GM12878 (cell line): ENCODE measurements around the gene B3GALT6. TPM values are rescaled to one million over a fixed set of nuclear protein-coding genes. Genes with fewer than 3 reads are reported as not detected.
A peak's percentile ranks its signal among the peaks of the same experiment; 100 is the strongest.

Experiments
- ATAC-seq: fragments of 200-7000 bp; cut with Tn5 transposase; 3 replicates; pipeline ENCODE4 v1.9.1; 2020; ENCODE audit warnings: mild to moderate bottlenecking, moderate library complexity
- BruUV-seq: library from RNA; stranded (reverse); fragments of 400-500 nt; replicated peaks from 2 replicates; lab custom pipeline; 2021; lab: Mats Ljungman, UMichigan
- CTCF ChIA-PET: fragments of 300-600 bp; sonication (Branson Sonifier 250); formaldehyde crosslinking; extraction: SDS; loops from one replicate; lab custom pipeline; 2021; ENCODE audit warnings: inconsistent platforms; lab: Yijun Ruan, JAX
- POLR2A ChIA-PET: fragments of 350-600 bp; formaldehyde crosslinking; extraction: SDS; loops from one replicate; lab custom pipeline; 2021; ENCODE audit warnings: inconsistent platforms; lab: Charles Lee
- RAD21 ChIA-PET: fragments of 300-600 bp; sonication (Branson Sonifier 250); formaldehyde crosslinking; loops from one replicate; lab custom pipeline; 2023; ENCODE audit warnings: antibody characterized with exemption; ENCODE audit not compliant: unreplicated experiment; lab: Charles Lee
- SMC1A ChIA-PET: fragments of 300-600 bp; sonication (Branson Sonifier 250); formaldehyde crosslinking; loops from one replicate; lab custom pipeline; 2023; ENCODE audit not compliant: unreplicated experiment, uncharacterized antibody; lab: Charles Lee
- DNase-seq: peaks from one replicate; pipeline ENCODE4 v3.0.0-alpha.2; 2011; ENCODE audit warnings: low read depth, low spot score
- FAIRE-seq: peaks from 3 replicates; lab custom pipeline; 2011; peaks lifted over from hg19 to GRCh38; lab: Jason Lieb, UNC
- H2AFZ ChIP-seq: 2 replicates; pipeline ENCODE4 v1.6.0; 2011; ENCODE audit warnings: low read depth, low read length, control low read depth; ENCODE audit not compliant: control insufficient read depth
- H3K27ac ChIP-seq: 2 replicates; pipeline ENCODE4 v1.5.1; 2011; ENCODE audit warnings: control low read depth; ENCODE audit not compliant: control insufficient read depth, insufficient read depth
- H3K27me3 ChIP-seq, 2 experiments: replicated peaks in 1 of 2; 2 replicates each; pipeline versions ENCODE4 v1.6.0 to v1.6.1; 2011; ENCODE audit warnings: low read length in 1 of 2; ENCODE audit not compliant: control insufficient read depth in 2 of 2, insufficient read depth in 2 of 2
- H3K36me3 ChIP-seq, 2 experiments: 2 replicates each; pipeline ENCODE4 v1.5.1; 2011; ENCODE audit warnings: low read length in 1 of 2; ENCODE audit not compliant: control insufficient read depth in 2 of 2, insufficient read depth in 2 of 2
- H3K4me1 ChIP-seq: 2 replicates; pipeline ENCODE4 v1.6.1; 2011; ENCODE audit warnings: mild to moderate bottlenecking, low read length, moderate library complexity, mixed read lengths; ENCODE audit not compliant: control insufficient read depth, insufficient read depth
- H3K4me2 ChIP-seq: 2 replicates; pipeline ENCODE4 v1.6.0; 2011; ENCODE audit warnings: control low read depth; ENCODE audit not compliant: control insufficient read depth, insufficient read depth
- H3K4me3 ChIP-seq: fragments of 200-600 bp; sonication (generic); 2 replicates; pipeline ENCODE4 v1.5.1; 2016
- H3K79me2 ChIP-seq: 2 replicates; pipeline ENCODE4 v1.6.0; 2011; ENCODE audit warnings: low read length; ENCODE audit not compliant: control insufficient read depth, insufficient read depth
- H3K9ac ChIP-seq: 2 replicates; pipeline ENCODE4 v1.8.0; 2011; ENCODE audit warnings: low read length, control low read depth, mixed read lengths; ENCODE audit not compliant: control insufficient read depth, insufficient read depth
- H3K9me3 ChIP-seq: replicated peaks from 3 replicates; pipeline ENCODE4 v1.5.1; 2011; ENCODE audit warnings: mild to moderate bottlenecking, low read length; ENCODE audit not compliant: control insufficient read depth, insufficient read depth
- H4K20me1 ChIP-seq: 2 replicates; pipeline ENCODE4 v1.6.0; 2011; ENCODE audit not compliant: control insufficient read depth, insufficient read depth
- GATAD2B ChIP-seq: fragments of 450-650 bp; conservative IDR thresholded peaks from 2 replicates; pipeline ENCODE4 v1.6.1; 2017; ENCODE audit warnings: low read depth, mild to moderate bottlenecking, moderate library complexity
- ZBTB4 ChIP-seq: fragments of 450-650 bp; formaldehyde crosslinking; IDR thresholded peaks from 2 replicates; pipeline ENCODE4 v1.4.0; 2022; ENCODE audit warnings: mild to moderate bottlenecking, moderate library complexity
- WGBS: methylation state at CpG from one replicate; pipeline ENCODE4 v1.1.6; 2016; ENCODE audit warnings: low lambda C conversion rate; ENCODE audit not compliant: insufficient replicate concordance, insufficient coverage; ENCODE audit errors: missing lambda C conversion rate; 5-methylcytosine and 5-hydroxymethylcytosine counted together
- in situ Hi-C: fragments of 300-500 bp; cut with MboI; formaldehyde crosslinking; loops from 9 replicates; pipeline ENCODE4 v1.14.3; 2018; ENCODE audit warnings: mixed read lengths
- intact Hi-C: fragments of 100-400 bp; cut with micrococcal nuclease; formaldehyde crosslinking; loops from one replicate; pipeline ENCODE4 v1.14.2; 2022; ENCODE audit not compliant: unreplicated experiment
- polyA plus RNA-seq, 11 experiments: library from polyadenylated mRNA; depleted of rRNA in 4 of 11; unstranded in 6 of 11; stranded (reverse) in 5 of 11; fragments of >200 nt; fragmentation: Nextera tagmentation in 4 of 11; fragmentation: Illumina TruSeq in 1 of 11; extraction: Ambion mirVana in 4 of 11; extraction: Trizol in 1 of 11; gene quantifications; 1 replicate in 1 of 11; 2 replicates in 10 of 11; pipeline versions ENCODE4 v1.2.1 to v1.2.3, GENCODE V29; 2011 to 2016; ENCODE audit warnings: inconsistent platforms in 2 of 11, missing spikeins in 2 of 11, low read depth in 1 of 11
- total RNA-seq, 4 experiments: library from RNA; depleted of rRNA in 3 of 4; stranded (reverse); fragments of >200 nt in 3 of 4; fragmentation: Illumina TruSeq in 1 of 4; extraction: Trizol in 1 of 4; gene quantifications; 2 replicates each; pipeline versions ENCODE4 v1.2.1 to v1.2.3, GENCODE V29; 2013 to 2021

The B3GALT6 gene
- total and polyA plus RNA-seq, 10 of the 15 experiments (the other 5 are each of a cell fraction or from before 2014, with no cell fraction given), result 0.53 to 20.8 (median 4.5) TPM

DNA sequence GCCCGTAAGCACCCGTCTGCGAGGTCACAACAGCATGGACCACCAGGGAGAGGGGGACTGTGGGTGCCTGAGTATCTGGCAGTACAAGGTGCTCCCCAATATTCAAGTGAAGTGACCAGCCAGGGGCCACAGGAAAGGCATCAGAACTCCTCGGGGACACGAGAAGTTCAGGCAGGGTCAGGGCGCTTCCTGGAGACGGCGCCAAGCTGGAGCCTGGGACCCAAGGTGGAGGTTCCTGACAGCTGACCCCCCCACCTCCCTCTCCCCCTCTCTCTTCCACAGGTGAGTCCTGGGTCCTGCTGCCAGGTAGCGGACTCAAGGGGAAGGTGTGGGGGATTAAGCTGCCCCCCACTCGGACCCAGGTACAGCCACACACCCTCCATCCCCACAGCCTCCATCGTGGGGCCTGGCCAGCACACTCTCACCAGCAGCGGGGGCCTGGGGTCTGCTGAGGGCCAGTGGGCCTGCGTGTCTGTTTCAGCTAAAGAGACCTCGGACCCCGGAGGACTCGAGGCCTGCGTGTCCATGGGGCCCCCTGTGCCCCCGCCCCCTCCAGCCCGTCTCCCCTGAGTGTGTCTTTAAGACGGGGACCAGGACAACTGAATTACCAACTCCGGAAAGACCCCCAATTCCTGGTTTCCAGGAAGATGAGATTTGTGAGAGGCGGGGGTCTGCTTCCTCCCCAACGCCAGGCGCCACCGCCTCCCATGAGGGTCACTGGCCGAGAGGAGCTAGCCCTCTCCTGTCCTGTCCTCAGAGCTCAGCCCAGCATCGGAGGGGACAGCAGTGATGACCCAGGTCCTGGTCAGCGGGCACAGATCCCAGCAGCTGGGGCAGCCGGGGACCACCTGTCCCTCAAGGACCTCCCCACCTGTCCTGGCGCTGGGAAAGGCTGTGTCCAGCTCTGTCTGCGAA is 31.8 kb upstream of the B3GALT6 start:
- Histone ChIP-seq H3K27ac (no peak overlapping the region), H3K36me3 (no peaks in the 10 kb centered on the region), H3K9ac (no peak overlapping the region), H3K79me2 (no peaks in the 10 kb centered on the region), H3K4me3 (no peak overlapping the region), H3K4me2 (peak overlapping the region; percentile 64; the same call in 1 of the 2 replicates), H3K4me1 (no peaks in the 10 kb centered on the region), H4K20me1 (no peaks in the 10 kb centered on the region), H2AFZ (no peak overlapping the region), H3K9me3 (no peaks in the 10 kb centered on the region; the same call in 2 of the 3 replicates), H3K27me3 (no peaks in the 10 kb centered on the region)
- 57% methylated on average over 31 of the region's 31 CpGs for WGBS
- no peak for ATAC-seq
- DNase-seq, result no peak
- intact Hi-C loops (no loop called here), in situ Hi-C loops (no loop called here)
- RAD21 ChIA-PET, result interaction anchor here (0.7 to 1.4 kb wide), 3 partner anchors 29 to 51 kb away, joined by 3 to 5 read pairs (median 5); no protein-coding TSS in a partner anchor
- SMC1A ChIA-PET, result interaction anchor here (1.0 kb wide), 1 partner anchor 75 kb away, joined by 3 read pairs; no protein-coding TSS in a partner anchor
- TSS peak; percentile 87 for BruUV-seq
- TF ChIP-seq GATAD2B (peak; percentile 43; the same call in 1 of the 2 replicates), ZBTB4 (CRISPR knock-in tag) (no peak)
- POLR2A ChIA-PET, result interaction anchor here (0.7 to 1.2 kb wide), 5 partner anchors 12 to 179 kb away, joined by 3 to 4 read pairs (median 3); no protein-coding TSS in a partner anchor
- CTCF ChIA-PET, result interaction anchor here (0.8 to 1.0 kb wide), 2 partner anchors 9 to 54 kb away, joined by 3 to 7 read pairs; no protein-coding TSS in a partner anchor
- FAIRE-seq, result no peak
